ENCODE results near the gene AARS2.

DNA sequence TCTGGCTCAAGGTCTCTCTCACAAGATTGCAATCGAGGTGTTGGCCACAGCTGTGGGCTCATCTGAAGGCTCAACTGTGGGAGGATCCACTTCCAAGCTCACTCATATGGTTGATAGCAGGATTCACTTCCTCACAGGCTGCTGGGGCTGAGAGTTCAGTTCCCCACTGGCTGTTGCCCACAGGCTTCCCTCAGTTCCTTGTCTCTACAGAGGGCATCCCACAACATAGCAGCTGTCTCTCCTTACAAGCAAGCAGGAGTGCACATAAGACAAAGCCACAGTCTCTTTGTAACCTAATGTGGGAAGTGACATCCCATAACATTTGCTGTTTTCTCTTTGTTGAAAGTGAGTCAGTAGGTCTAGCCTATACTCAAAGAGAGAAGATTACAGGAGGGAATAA, 43.3 kb upstream of the AARS2 start:
- TF ChIP-seq, protein P1, sequence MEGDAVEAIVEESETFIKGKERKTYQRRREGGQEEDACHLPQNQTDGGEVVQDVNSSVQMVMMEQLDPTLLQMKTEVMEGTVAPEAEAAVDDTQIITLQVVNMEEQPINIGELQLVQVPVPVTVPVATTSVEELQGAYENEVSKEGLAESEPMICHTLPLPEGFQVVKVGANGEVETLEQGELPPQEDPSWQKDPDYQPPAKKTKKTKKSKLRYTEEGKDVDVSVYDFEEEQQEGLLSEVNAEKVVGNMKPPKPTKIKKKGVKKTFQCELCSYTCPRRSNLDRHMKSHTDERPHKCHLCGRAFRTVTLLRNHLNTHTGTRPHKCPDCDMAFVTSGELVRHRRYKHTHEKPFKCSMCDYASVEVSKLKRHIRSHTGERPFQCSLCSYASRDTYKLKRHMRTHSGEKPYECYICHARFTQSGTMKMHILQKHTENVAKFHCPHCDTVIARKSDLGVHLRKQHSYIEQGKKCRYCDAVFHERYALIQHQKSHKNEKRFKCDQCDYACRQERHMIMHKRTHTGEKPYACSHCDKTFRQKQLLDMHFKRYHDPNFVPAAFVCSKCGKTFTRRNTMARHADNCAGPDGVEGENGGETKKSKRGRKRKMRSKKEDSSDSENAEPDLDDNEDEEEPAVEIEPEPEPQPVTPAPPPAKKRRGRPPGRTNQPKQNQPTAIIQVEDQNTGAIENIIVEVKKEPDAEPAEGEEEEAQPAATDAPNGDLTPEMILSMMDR (conservative IDR thresholded peaks at IDR 0.05), result no peak
- no peak for TF ChIP-seq ZFX (IDR thresholded peaks at IDR 0.05)
